Measurements from ENCODE around the gene CGAS.

GRCh38 chr6:73471686-73472290 lies 19.7 kb upstream of the CGAS start:
- TF ChIP-seq PKNOX1 (IDR thresholded peaks at IDR 0.05) (no peak), NFRKB (IDR thresholded peaks at IDR 0.05) (no peak), FOXA1 (IDR thresholded peaks at IDR 0.05) (no peak), FOXK2 (IDR thresholded peaks at IDR 0.05) (no peak), FOXM1 (IDR thresholded peaks at IDR 0.05; ENCODE audit: borderline replicate concordance) (no peak), SUZ12 (IDR thresholded peaks at IDR 0.05) (no peak), ELF4 (IDR thresholded peaks at IDR 0.05) (no peak), BHLHE40 (IDR thresholded peaks at IDR 0.05; ENCODE audit: borderline replicate concordance) (no peak), SP1 (IDR thresholded peaks at IDR 0.05) (no peak), ARNT (IDR thresholded peaks at IDR 0.05) (no peak), L3MBTL2 (conservative IDR thresholded peaks at IDR 0.05) (no peak)
